ENCODE data around the gene CCDC97.

GRCh38 chr19:41265395-41266153 lies 44.4 kb upstream of the CCDC97 start:
- no peak for TF ChIP-seq CTCF (conservative IDR thresholded peaks at IDR 0.05; ENCODE audit: low read length)
- TF ChIP-seq EZH2phosphoT487 (IDR thresholded peaks at IDR 0.05; ENCODE audit: borderline replicate concordance, low read depth, low read length): no peak
